Peyer's patch (tissue), 4 donors: ENCODE measurements around the gene CCNQ. TPM values are rescaled to one million over a fixed set of nuclear protein-coding genes. Genes with fewer than 3 reads are reported as not detected.

ENCODE experiments used
- DNase-seq, 3 donors: peaks; one replicate each; pipeline ENCODE4 v3.0.0-alpha.2; 2017 to 2019
- H3K27ac ChIP-seq, 4 donors: fragments of 200-600 bp; sonication (generic); one replicate each; pipeline ENCODE4 v1.5.1; 2016 to 2019
- H3K27me3 ChIP-seq, 2 donors: fragments of 200-600 bp; sonication (generic); one replicate each; pipeline ENCODE4 v1.5.1; 2019
- H3K36me3 ChIP-seq, 3 donors: fragments of 200-600 bp; sonication (generic); one replicate each; pipeline ENCODE4 v1.5.1; 2016 to 2019
- H3K4me1 ChIP-seq, 4 donors: fragments of 200-600 bp; sonication (generic); one replicate each; pipeline ENCODE4 v1.5.1; 2016 to 2019
- H3K4me3 ChIP-seq, 4 donors: fragments of 200-600 bp; sonication (generic); 1 replicate in 3 of 4; 2 replicates in 1 of 4; pipeline ENCODE4 v1.5.1; 2016 to 2019; ENCODE audit warnings: mild to moderate bottlenecking in 1 of 4
- H3K9me3 ChIP-seq, 4 donors: fragments of 200-600 bp; sonication (generic); one replicate each; pipeline ENCODE4 v1.5.1; 2016 to 2019; ENCODE audit warnings: mild to moderate bottlenecking in 1 of 4
- POLR2A ChIP-seq, 2 donors: fragments of 450-650 bp; IDR thresholded peaks; one replicate each; pipeline ENCODE4 v1.5.1; 2017; ENCODE audit warnings: antibody characterized with exemption in 2 of 2, mild to moderate bottlenecking in 2 of 2, moderate library complexity in 2 of 2
- total RNA-seq, 4 donors: library from RNA; depleted of rRNA; stranded (reverse); fragments of >200 nt; gene quantifications; one replicate each; pipeline ENCODE4 v1.1.0, GENCODE V29; 2016
- TF ChIP-seq, protein P1 (sequence below), 6 experiments: fragments of 450-650 bp in 4 of 6; fragments of 200-600 bp in 2 of 6; sonication (generic) in 1 of 6; IDR thresholded peaks; one replicate each; pipeline ENCODE4 v1.5.1; 2017 to 2019; ENCODE audit warnings: antibody characterized with exemption in 6 of 6, mild to moderate bottlenecking in 3 of 6, moderate library complexity in 1 of 6

Gene CCNQ
- total RNA-seq, 4 donors from 2014 or later: 19.0 to 33.3 (median 20.6) TPM

DNA sequence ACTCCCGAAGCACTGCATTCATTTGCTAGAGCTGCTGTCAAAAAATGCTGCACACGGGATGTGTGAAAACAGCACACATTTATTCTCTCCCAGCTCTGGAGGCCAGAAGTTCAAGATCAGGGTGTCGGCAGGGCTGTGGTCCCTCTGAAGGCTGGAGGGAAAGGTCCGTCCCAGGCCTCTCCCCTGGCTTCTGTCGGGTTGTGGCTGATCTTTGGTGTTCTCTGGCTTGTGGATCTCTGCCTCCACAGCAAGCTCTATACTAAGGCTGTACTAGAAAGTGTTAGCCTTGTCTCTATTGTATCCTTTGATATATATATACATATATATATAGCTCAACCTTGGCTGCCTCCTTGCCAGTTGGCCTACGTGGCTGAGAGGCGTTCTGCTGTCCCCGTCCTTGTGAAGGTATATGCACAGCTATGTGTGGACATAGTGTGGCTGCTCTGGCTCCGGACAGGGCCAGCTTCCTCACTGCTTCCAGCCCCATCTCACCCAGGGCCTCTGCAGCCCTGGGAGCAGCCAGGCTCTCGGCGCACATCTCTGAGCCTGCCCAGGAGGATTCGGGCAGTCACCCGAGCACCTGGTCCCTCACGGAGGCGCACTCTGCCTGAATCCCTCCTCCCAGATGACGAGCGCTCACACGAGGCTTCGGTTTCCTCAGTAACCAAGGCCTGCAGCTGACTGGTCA, 33.1 kb upstream of the CCNQ start:
- no peaks in the 10 kb centered on the region for H3K27me3 ChIP-seq
- no peaks in the 10 kb centered on the region for H3K36me3 ChIP-seq
- H3K27ac ChIP-seq: no peak overlapping the region

DNA sequence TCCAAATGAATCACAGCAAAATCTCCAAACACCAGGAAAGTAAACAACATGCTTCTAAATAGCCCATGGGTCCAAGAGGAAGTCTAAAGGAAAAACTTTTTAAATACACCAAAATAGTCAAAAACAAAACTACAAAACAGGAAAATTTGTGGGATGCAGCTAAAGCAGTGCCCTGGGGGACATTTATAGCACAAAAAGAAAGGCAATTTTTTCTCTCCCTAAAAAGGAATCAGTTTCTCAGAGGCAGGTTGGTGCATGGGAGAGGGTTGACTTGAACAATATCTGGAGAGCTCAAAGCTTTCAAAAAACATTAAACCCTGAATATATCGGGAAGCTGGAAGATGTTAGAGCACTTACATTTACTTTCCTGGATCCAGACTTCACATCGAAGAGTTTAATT, 32.4 kb upstream of the CCNQ start:
- no peaks in the 10 kb centered on the region for H3K27me3 ChIP-seq

More for the DNA sequence above, 33.1 kb upstream of the CCNQ start:
- TF ChIP-seq POLR2A (IDR thresholded peaks at IDR 0.05): no peak
- TF ChIP-seq, protein P1, sequence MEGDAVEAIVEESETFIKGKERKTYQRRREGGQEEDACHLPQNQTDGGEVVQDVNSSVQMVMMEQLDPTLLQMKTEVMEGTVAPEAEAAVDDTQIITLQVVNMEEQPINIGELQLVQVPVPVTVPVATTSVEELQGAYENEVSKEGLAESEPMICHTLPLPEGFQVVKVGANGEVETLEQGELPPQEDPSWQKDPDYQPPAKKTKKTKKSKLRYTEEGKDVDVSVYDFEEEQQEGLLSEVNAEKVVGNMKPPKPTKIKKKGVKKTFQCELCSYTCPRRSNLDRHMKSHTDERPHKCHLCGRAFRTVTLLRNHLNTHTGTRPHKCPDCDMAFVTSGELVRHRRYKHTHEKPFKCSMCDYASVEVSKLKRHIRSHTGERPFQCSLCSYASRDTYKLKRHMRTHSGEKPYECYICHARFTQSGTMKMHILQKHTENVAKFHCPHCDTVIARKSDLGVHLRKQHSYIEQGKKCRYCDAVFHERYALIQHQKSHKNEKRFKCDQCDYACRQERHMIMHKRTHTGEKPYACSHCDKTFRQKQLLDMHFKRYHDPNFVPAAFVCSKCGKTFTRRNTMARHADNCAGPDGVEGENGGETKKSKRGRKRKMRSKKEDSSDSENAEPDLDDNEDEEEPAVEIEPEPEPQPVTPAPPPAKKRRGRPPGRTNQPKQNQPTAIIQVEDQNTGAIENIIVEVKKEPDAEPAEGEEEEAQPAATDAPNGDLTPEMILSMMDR (IDR thresholded peaks at IDR 0.05): no peak
- DNase-seq: no peak
- no peaks in the 10 kb centered on the region for H3K9me3 ChIP-seq
- no peaks in the 10 kb centered on the region for H3K4me1 ChIP-seq
- H3K4me3 ChIP-seq: no peak overlapping the region

DNA sequence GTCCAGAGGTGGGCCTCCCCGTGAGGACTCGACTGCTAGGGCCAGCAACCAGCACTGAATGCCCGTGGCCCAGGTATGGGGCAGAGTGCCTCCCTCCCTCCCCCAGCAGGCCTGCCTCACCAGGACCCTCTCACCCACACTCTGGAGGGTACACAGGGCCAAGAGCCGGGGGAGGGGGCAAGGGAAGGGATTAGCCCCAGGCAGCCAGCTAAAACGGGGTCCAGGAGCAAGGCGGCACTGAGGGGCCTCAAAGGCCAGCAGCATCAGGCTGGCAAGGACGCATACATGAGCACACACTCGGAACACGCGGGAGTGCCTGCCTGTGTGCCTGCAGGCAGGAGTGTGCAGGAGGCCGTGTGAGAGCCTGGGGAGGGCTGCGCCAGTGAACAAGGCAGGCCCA, 29.7 kb upstream of the CCNQ start:
- TF ChIP-seq, protein P1 (IDR thresholded peaks at IDR 0.05): no peak
- no peak for TF ChIP-seq POLR2A (IDR thresholded peaks at IDR 0.05)
- Histone ChIP-seq H3K27me3 (no peaks in the 10 kb centered on the region), H3K27ac (no peak overlapping the region), H3K36me3 (no peaks in the 10 kb centered on the region), H3K4me1 (no peaks in the 10 kb centered on the region), H3K9me3 (no peaks in the 10 kb centered on the region), H3K4me3 (no peak overlapping the region)
- peak in 1 of 3 donors; percentile 8 for DNase-seq

More for the DNA sequence above, 32.4 kb upstream of the CCNQ start:
- TF ChIP-seq POLR2A (IDR thresholded peaks at IDR 0.05): no peak
- TF ChIP-seq, protein P1 (IDR thresholded peaks at IDR 0.05): no peak
- Histone ChIP-seq H3K9me3 (no peaks in the 10 kb centered on the region), H3K27ac (no peak overlapping the region), H3K4me1 (no peaks in the 10 kb centered on the region), H3K36me3 (no peaks in the 10 kb centered on the region), H3K4me3 (no peak overlapping the region)
- no peak for DNase-seq

DNA sequence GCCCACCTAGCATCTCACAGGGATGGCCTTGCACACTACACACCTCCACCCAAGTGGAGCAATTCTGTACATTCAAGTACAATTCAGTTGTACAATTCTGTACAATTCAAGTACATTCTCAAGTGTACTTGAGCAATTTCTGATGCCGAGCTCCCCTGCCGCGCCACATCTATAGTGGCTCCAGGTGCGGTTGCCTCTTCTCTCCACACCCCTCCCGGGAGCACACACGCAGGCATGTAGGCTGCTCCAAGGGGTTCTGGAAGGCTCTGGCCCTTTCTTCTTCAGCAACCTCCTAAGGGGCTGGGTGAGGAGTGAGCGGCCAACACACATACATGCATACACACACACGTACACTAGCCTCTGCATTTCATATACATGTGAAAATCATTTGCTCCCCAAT, 29.2 kb upstream of the CCNQ start:
- Histone ChIP-seq H3K36me3 (no peaks in the 10 kb centered on the region), H3K4me3 (no peak overlapping the region), H3K27me3 (no peaks in the 10 kb centered on the region), H3K4me1 (no peaks in the 10 kb centered on the region), H3K27ac (no peak overlapping the region), H3K9me3 (no peaks in the 10 kb centered on the region)
- no peak for DNase-seq
- no peak for TF ChIP-seq POLR2A (IDR thresholded peaks at IDR 0.05)
- TF ChIP-seq, protein P1 (IDR thresholded peaks at IDR 0.05): no peak

DNA sequence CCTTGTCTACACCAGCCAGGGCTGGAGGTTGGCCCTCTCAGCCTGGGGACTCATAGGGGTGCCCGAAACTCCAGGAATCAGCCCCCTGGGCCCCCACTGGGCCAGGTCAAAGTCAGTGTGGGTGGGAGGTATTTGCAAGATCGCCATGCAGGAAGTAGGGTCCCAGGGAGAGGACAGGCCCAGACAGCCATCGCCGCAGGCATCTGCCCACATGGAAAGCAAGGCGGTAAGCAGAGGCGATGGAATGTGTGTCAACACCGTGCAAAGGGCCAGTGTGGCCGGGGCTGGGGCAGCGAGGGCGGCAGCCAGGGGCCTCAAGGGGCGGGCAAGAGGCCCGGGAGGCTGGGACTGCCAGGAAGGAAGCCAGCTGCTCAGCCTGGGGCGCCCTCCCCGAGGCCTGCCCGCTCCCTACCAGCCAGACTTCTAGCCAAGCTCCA, 28.8 kb upstream of the CCNQ start:
- Histone ChIP-seq H3K27me3 (no peaks in the 10 kb centered on the region), H3K9me3 (no peaks in the 10 kb centered on the region), H3K4me3 (no peak overlapping the region), H3K27ac (no peak overlapping the region), H3K36me3 (no peaks in the 10 kb centered on the region), H3K4me1 (no peaks in the 10 kb centered on the region)
- no peak for DNase-seq
- TF ChIP-seq POLR2A (IDR thresholded peaks at IDR 0.05): no peak
- TF ChIP-seq, protein P1 (IDR thresholded peaks at IDR 0.05): no peak
